ENCODE results near the gene DGKA.
A peak's percentile ranks its signal among the peaks of the same experiment; 100 is the strongest.

Gene DGKA

GRCh38 chr12:55932551-55932910, 1.6 kb downstream of the DGKA start:
- H3K27ac ChIP-seq = peak overlapping the region; percentile 100
- no peak for TF ChIP-seq CTCF (IDR thresholded peaks at IDR 0.05)
- TF ChIP-seq ZFX (IDR thresholded peaks at IDR 0.05; ENCODE audit: borderline replicate concordance) = no peak

GRCh38 chr12:55933169-55933798, 2.3 kb downstream of the DGKA start:
- peak overlapping the region; percentile 100 for H3K27ac ChIP-seq
- TF ChIP-seq ZFX (IDR thresholded peaks at IDR 0.05; ENCODE audit: borderline replicate concordance) (no peak), CTCF (IDR thresholded peaks at IDR 0.05) (no peak)

- TF ChIP-seq CTCF (IDR thresholded peaks at IDR 0.05) = no peak
- TF ChIP-seq ZFX (IDR thresholded peaks at IDR 0.05; ENCODE audit: borderline replicate concordance) = no peak
- H3K27ac ChIP-seq = 0 out of 2 replicates have a peak overlapping the region, but pooled peaks have one; percentile 1
These were observed 3.1 kb downstream of the DGKA start for GRCh38 chr12:55933799-55934742.

- H3K27ac ChIP-seq = 0 out of 2 replicates have a peak overlapping the region, but pooled peaks have one; percentile 1
- no peak for TF ChIP-seq CTCF (IDR thresholded peaks at IDR 0.05)
- no peak for TF ChIP-seq ZFX (IDR thresholded peaks at IDR 0.05; ENCODE audit: borderline replicate concordance)
These were observed 3.8 kb downstream of the DGKA start for GRCh38 chr12:55934773-55935172.

GRCh38 chr12:55935738-55936151, 4.8 kb downstream of the DGKA start:
- no peak for TF ChIP-seq ZFX (IDR thresholded peaks at IDR 0.05; ENCODE audit: borderline replicate concordance)
- no peak for TF ChIP-seq CTCF (IDR thresholded peaks at IDR 0.05)
- H3K27ac ChIP-seq = no peak overlapping the region

GRCh38 chr12:55937981-55938380, 7.0 kb downstream of the DGKA start:
- H3K27ac ChIP-seq = no peak overlapping the region
- no peak for TF ChIP-seq CTCF (IDR thresholded peaks at IDR 0.05)
- TF ChIP-seq ZFX (IDR thresholded peaks at IDR 0.05; ENCODE audit: borderline replicate concordance) = no peak
